Hematopoietic multipotent progenitor cell treated with erythropoietin and hydrocortisone succinate and interleukin-3 and kit ligand, for 8 days (in vitro differentiated cells): Measurements from ENCODE around the gene LHFPL4.
"Not testable (repeated sequence)": the region's sequence is repeated elsewhere in the genome, so short reads cannot be mapped to it uniquely, and the experiment has no call there.

Experiments
- DNase-seq: peaks from one replicate; pipeline ENCODE4 v3.0.0-alpha.2; 2015

Gene LHFPL4

GRCh38 chr3:9553021-9553947, at the start of gene LHFPL4:
Gene LHFPL4 (minus strand): TSS chr3:9553822. CDS start chr3:9552679, 1,143 bp downstream.
- no peak for DNase-seq

GRCh38 chr3:9602620-9603019, 49.0 kb upstream of the LHFPL4 start:
- no peak for DNase-seq

GRCh38 chr3:9601006-9601581, 47.5 kb upstream of the LHFPL4 start:
- not testable (repeated sequence) for DNase-seq

GRCh38 chr3:9600597-9600996, 47.0 kb upstream of the LHFPL4 start:
- peak; percentile 14 for DNase-seq

- no peak for DNase-seq
Measured at GRCh38 chr3:9598783-9599387, 45.3 kb upstream of the LHFPL4 start.

- no peak for DNase-seq
Measured at GRCh38 chr3:9595877-9596276, 42.3 kb upstream of the LHFPL4 start.

- not testable (repeated sequence) for DNase-seq
Measured at GRCh38 chr3:9591781-9592180, 38.2 kb upstream of the LHFPL4 start.

GRCh38 chr3:9590282-9590791, 36.7 kb upstream of the LHFPL4 start:
- DNase-seq = peak; percentile 46

- no peak for DNase-seq
Measured at GRCh38 chr3:9583792-9584191, 30.2 kb upstream of the LHFPL4 start.

- DNase-seq = no peak
Measured at GRCh38 chr3:9583371-9583770, 29.7 kb upstream of the LHFPL4 start.

GRCh38 chr3:9582332-9582731, 28.7 kb upstream of the LHFPL4 start:
- DNase-seq = no peak

- DNase-seq = no peak
Measured at GRCh38 chr3:9581742-9582141, 28.1 kb upstream of the LHFPL4 start.

GRCh38 chr3:9569054-9569453, 15.4 kb upstream of the LHFPL4 start:
- no peak for DNase-seq

GRCh38 chr3:9565316-9565715, 11.7 kb upstream of the LHFPL4 start:
- no peak for DNase-seq

GRCh38 chr3:9563851-9564250, 10.2 kb upstream of the LHFPL4 start:
- DNase-seq = no peak

- DNase-seq = not testable (repeated sequence)
Measured at GRCh38 chr3:9560056-9560455, 6.4 kb upstream of the LHFPL4 start.

- no peak for DNase-seq
Measured at GRCh38 chr3:9553948-9554513, 409 bp upstream of the LHFPL4 start.

- peak; percentile 48 for DNase-seq
Measured at GRCh38 chr3:9552252-9552999, 1.2 kb downstream of the LHFPL4 start.

GRCh38 chr3:9550999-9551398, 2.6 kb downstream of the LHFPL4 start:
- DNase-seq = no peak

- no peak for DNase-seq
Measured at GRCh38 chr3:9549600-9549999, 4.0 kb downstream of the LHFPL4 start.

- DNase-seq = no peak
Measured at GRCh38 chr3:9548991-9549390, 4.6 kb downstream of the LHFPL4 start.

GRCh38 chr3:9542182-9542581, 11.4 kb downstream of the LHFPL4 start:
- DNase-seq = no peak

GRCh38 chr3:9536212-9536611, 17.4 kb downstream of the LHFPL4 start:
- DNase-seq = no peak
